Measurements from ENCODE around the gene MAP4K4.

- TF ChIP-seq CTCF (conservative IDR thresholded peaks at IDR 0.05; ENCODE audit: low read length): no peak
- no peak for TF ChIP-seq EZH2phosphoT487 (IDR thresholded peaks at IDR 0.05; ENCODE audit: borderline replicate concordance, low read depth, low read length)
Observed at GRCh38 chr2:101724125-101724474, 26.6 kb downstream of the MAP4K4 start.
